ENCODE data around the gene PPP1R27. TPM values are rescaled to one million over a fixed set of nuclear protein-coding genes. Genes with fewer than 3 reads are reported as not detected.

Gene PPP1R27
- total RNA-seq, 4 donors from 2014 or later: 2.6 TPM; not detected in 3

DNA sequence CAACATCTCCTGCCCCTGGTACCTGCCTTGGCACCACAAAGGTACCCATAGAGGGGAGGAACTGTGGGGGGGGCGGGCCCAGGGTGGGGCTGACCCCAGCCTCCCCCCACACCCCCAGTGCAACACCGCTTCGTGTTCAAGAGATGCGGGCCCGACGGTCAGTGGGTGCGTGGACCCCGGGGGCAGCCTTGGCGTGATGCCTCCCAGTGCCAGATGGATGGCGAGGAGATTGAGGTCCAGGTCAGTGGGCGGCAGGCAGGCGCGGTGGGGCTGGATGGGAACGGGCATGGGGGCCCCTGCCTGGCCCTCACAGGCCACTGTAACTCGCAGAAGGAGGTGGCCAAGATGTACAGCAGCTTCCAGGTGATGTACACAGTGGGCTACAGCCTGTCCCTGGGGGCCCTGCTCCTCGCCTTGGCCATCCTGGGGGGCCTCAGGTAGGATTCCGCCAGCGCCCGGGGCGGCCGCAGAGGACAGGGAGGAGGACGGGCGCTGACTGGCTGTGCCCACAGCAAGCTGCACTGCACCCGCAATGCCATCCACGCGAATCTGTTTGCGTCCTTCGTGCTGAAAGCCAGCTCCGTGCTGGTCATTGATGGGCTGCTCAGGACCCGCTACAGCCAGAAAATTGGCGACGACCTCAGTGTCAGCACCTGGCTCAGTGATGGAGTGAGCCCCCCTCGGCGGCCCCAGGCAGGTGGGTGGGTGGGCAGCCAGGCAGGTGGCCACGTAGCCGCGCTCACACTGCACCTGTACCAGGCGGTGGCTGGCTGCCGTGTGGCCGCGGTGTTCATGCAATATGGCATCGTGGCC is 23.8 kb downstream of the PPP1R27 start:
- no peak for DNase-seq (ENCODE audit: low spot score in 2 of 2)
- TF ChIP-seq POLR2A (IDR thresholded peaks at IDR 0.05): no peak
- no peak for TF ChIP-seq EP300 (IDR thresholded peaks at IDR 0.05)
- TF ChIP-seq, protein P1, sequence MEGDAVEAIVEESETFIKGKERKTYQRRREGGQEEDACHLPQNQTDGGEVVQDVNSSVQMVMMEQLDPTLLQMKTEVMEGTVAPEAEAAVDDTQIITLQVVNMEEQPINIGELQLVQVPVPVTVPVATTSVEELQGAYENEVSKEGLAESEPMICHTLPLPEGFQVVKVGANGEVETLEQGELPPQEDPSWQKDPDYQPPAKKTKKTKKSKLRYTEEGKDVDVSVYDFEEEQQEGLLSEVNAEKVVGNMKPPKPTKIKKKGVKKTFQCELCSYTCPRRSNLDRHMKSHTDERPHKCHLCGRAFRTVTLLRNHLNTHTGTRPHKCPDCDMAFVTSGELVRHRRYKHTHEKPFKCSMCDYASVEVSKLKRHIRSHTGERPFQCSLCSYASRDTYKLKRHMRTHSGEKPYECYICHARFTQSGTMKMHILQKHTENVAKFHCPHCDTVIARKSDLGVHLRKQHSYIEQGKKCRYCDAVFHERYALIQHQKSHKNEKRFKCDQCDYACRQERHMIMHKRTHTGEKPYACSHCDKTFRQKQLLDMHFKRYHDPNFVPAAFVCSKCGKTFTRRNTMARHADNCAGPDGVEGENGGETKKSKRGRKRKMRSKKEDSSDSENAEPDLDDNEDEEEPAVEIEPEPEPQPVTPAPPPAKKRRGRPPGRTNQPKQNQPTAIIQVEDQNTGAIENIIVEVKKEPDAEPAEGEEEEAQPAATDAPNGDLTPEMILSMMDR (IDR thresholded peaks at IDR 0.05): no peak
- peaks cover 0 to 86% of the 10 kb centered on the region in 2 donors for H3K27me3 ChIP-seq
- no peaks in the 10 kb centered on the region for H3K4me1 ChIP-seq
- no peaks in the 10 kb centered on the region for H3K36me3 ChIP-seq
- 85 to 89% methylated on average over 26 to 37 of the region's 42 CpGs for WGBS, 2 donors
- H3K9me3 ChIP-seq: no peaks in the 10 kb centered on the region
- no peak overlapping the region for H3K4me3 ChIP-seq
- no peak overlapping the region for H3K27ac ChIP-seq

DNA sequence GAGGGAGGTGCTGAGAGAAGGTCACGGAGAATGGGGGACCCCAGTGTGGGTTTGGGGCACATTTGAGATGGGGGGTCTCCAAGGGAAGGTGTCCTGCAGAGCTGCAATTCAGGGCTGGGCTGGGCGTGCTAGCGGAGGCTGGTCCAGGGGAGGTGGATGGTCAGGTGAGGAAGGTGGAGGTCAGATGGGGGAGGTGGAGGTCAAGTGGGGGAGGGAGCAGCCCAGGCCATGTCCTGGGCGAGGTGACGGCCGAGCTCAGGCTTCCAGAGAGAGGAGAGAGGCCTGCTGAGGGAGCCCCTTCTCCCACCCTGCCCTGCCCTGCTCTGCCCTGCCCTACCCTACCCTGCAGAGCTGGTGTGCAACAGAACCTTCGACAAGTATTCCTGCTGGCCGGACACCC is 24.4 kb downstream of the PPP1R27 start:
- Histone ChIP-seq H3K4me1 (no peaks in the 10 kb centered on the region), H3K9me3 (no peaks in the 10 kb centered on the region), H3K4me3 (no peak overlapping the region), H3K36me3 (no peaks in the 10 kb centered on the region), H3K27me3 (peaks cover 0 to 90% of the 10 kb centered on the region in 2 donors), H3K27ac (no peak overlapping the region)
- TF ChIP-seq POLR2A (IDR thresholded peaks at IDR 0.05) (no peak), EP300 (IDR thresholded peaks at IDR 0.05) (no peak)
- TF ChIP-seq, protein P1 (IDR thresholded peaks at IDR 0.05): no peak
- no peak for DNase-seq (ENCODE audit: low spot score in 2 of 2)
- WGBS, 2 donors: 72 to 78% methylated on average over 8 of the region's 8 CpGs

DNA sequence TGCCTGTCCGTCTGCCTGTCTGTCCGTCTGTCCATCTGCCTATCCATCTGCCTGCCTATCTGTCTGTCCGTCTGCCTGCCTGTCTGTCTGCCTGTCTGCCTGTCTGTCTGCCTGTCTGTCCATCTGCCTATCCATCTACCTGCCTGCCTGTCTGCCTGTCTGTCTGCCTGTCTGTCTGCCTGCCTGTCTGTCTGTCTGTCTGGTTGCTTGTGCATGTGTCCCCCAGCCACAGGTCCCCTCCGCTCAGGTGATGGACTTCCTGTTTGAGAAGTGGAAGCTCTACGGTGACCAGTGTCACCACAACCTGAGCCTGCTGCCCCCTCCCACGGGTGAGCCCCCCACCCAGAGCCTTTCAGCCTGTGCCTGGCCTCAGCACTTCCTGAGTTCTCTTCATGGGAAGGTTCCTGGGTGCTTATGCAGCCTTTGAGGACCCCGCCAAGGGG is 25.3 kb downstream of the PPP1R27 start:
- Histone ChIP-seq H3K27ac (no peak overlapping the region), H3K36me3 (no peaks in the 10 kb centered on the region), H3K9me3 (no peaks in the 10 kb centered on the region), H3K4me1 (peaks cover 0 to 6% (median 0%) of the 10 kb centered on the region in 4 donors), H3K27me3 (peaks cover 0 to 91% of the 10 kb centered on the region in 2 donors), H3K4me3 (no peak overlapping the region)
- TF ChIP-seq, protein P1 (IDR thresholded peaks at IDR 0.05): no peak
- TF ChIP-seq POLR2A (IDR thresholded peaks at IDR 0.05) (no peak), EP300 (IDR thresholded peaks at IDR 0.05) (no peak)
- WGBS, 2 donors: 76 to 83% methylated on average over 6 to 7 of the region's 7 CpGs
- DNase-seq (ENCODE audit: low spot score in 2 of 2): no peak

DNA sequence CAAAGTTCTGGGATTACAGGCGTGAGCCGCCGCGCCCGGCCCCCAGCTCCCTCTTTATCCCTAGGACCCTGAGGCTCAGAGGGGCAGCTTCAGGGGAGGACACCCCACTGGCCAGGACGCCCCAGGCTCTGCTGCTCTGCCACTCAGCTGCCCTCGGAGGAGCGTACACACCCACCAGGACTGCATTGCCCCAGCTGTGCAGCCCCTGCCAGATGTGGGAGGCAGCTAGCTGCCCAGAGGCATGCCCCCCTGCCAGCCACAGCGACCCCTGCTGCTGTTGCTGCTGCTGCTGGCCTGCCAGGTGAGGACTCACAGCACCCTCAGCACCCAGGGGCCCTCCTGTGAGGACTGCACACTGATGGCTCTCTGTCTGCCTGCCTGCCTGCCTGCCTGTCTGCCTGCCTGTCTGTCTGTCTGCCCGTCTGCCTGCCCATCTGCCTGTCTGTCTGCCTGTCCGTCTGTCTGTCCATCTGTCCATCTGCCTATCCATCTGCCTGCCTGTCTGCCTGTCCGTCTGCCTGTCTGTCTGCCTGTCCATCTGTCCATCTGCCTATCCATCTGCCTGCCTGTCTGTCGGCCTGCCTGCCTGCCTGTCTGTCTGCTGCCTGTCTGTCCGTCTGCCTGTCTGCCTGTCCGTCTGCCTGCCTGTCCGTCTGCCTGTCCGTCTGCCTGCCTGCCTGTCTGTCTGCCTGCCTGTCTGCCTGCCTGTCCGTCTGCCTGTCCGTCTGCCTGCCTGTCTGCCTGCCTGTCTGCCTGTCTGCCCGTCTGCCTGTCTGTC is 25.9 kb downstream of the PPP1R27 start:
- Histone ChIP-seq H3K27ac (no peak overlapping the region), H3K4me1 (peaks cover 0 to 12% (median 0%) of the 10 kb centered on the region in 4 donors), H3K4me3 (no peak overlapping the region), H3K27me3 (peaks cover 0 to 93% of the 10 kb centered on the region in 2 donors), H3K36me3 (no peaks in the 10 kb centered on the region), H3K9me3 (no peaks in the 10 kb centered on the region)
- no peak for DNase-seq (ENCODE audit: low spot score in 2 of 2)
- 69 to 72% methylated on average over 13 to 16 of the region's 20 CpGs for WGBS, 2 donors
- TF ChIP-seq POLR2A (IDR thresholded peaks at IDR 0.05) (no peak), EP300 (IDR thresholded peaks at IDR 0.05) (no peak)
- TF ChIP-seq, protein P1 (IDR thresholded peaks at IDR 0.05): no peak

DNA sequence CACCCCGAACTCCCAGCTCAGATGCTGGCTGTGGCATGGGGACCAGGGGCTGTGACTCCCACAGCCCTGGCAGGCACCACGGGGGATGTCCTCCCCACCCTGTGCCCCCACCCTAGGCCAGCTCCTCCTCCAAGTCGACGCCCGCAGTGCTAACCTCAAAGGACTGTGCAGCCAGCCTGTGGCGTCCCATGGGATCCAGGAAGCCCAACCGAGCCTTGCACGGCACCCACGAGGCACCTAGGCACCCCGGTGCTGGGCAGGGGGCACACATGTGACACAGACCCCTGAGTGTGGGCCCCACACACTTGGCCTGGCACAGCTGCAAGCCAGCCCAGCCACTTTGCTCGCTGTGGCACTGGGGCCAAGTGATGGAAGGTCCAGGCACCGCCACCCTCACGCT is 27.0 kb downstream of the PPP1R27 start:
- Histone ChIP-seq H3K9me3 (no peaks in the 10 kb centered on the region), H3K36me3 (no peaks in the 10 kb centered on the region), H3K4me3 (no peak overlapping the region), H3K4me1 (peaks cover 0 to 23% (median 2%) of the 10 kb centered on the region in 4 donors), H3K27ac (no peak overlapping the region), H3K27me3 (peaks cover 3 to 93% of the 10 kb centered on the region in 2 donors)
- no peak for DNase-seq (ENCODE audit: low spot score in 2 of 2)
- WGBS, 2 donors: 56 to 68% methylated on average over 10 of the region's 13 CpGs
- TF ChIP-seq POLR2A (IDR thresholded peaks at IDR 0.05): no peak
- TF ChIP-seq, protein P1 (IDR thresholded peaks at IDR 0.05): no peak
- no peak for TF ChIP-seq EP300 (IDR thresholded peaks at IDR 0.05)

Data from tibial nerve (tissue), 4 donors.